IPS-18a (cell line): ENCODE results near the gene C20orf202.

Source experiments
- H3K27ac ChIP-seq: one replicate; pipeline ENCODE4 v1.5.1; 2013; ENCODE audit warnings: low read length
- H3K27me3 ChIP-seq: one replicate; pipeline ENCODE4 v1.6.1; 2013; ENCODE audit warnings: mild to moderate bottlenecking, low read length; ENCODE audit not compliant: control insufficient read depth, insufficient read depth
- H3K36me3 ChIP-seq: one replicate; pipeline ENCODE4 v1.6.1; 2013; ENCODE audit warnings: low read depth, low read length; ENCODE audit not compliant: control insufficient read depth
- H3K4me1 ChIP-seq: one replicate; pipeline ENCODE4 v1.6.1; 2013; ENCODE audit warnings: low read depth, low read length; ENCODE audit not compliant: control insufficient read depth
- H3K4me3 ChIP-seq: one replicate; pipeline ENCODE4 v1.5.1; 2013; ENCODE audit warnings: low read length
- H3K9ac ChIP-seq: one replicate; pipeline ENCODE4 v1.6.1; 2013; ENCODE audit warnings: mild to moderate bottlenecking, low read length, moderate library complexity
- H3K9me3 ChIP-seq: one replicate; pipeline ENCODE4 v1.6.1; 2013; ENCODE audit warnings: low read depth, low read length; ENCODE audit not compliant: control insufficient read depth

C20orf202 gene

GRCh38 chr20:1202762-1203504 is at the start of gene C20orf202:
C20orf202 (plus strand) TSS chr20:1203454; CDS start chr20:1203586, 132 bp downstream.
- Histone ChIP-seq H3K9ac (no peak within 1 kb of the TSS), H3K27me3 (no peaks in the 10 kb centered on the region), H3K27ac (no peak within 1 kb of the TSS), H3K36me3 (no peaks in the 10 kb centered on the region), H3K4me1 (no peaks in the 10 kb centered on the region), H3K9me3 (no peaks in the 10 kb centered on the region), H3K4me3 (no peak within 1 kb of the TSS)

- no peaks in the 10 kb centered on the region for H3K36me3 ChIP-seq
- no peaks in the 10 kb centered on the region for H3K27me3 ChIP-seq
These were observed 49.0 kb upstream of the C20orf202 start for GRCh38 chr20:1154226-1154625.

GRCh38 chr20:1154691-1155090 is 48.6 kb upstream of the C20orf202 start:
- Histone ChIP-seq H3K9me3 (no peaks in the 10 kb centered on the region), H3K27me3 (no peaks in the 10 kb centered on the region), H3K36me3 (no peaks in the 10 kb centered on the region), H3K4me1 (no peaks in the 10 kb centered on the region), H3K4me3 (no peak overlapping the region), H3K9ac (no peak overlapping the region), H3K27ac (no peak overlapping the region)

More at GRCh38 chr20:1154226-1154625, 49.0 kb upstream of the C20orf202 start:
- Histone ChIP-seq H3K27ac (no peak overlapping the region), H3K9ac (no peak overlapping the region), H3K4me3 (no peak overlapping the region), H3K4me1 (no peaks in the 10 kb centered on the region), H3K9me3 (no peaks in the 10 kb centered on the region)

GRCh38 chr20:1155342-1155741 is 47.9 kb upstream of the C20orf202 start:
- no peak overlapping the region for H3K4me3 ChIP-seq
- no peak overlapping the region for H3K9ac ChIP-seq
- no peaks in the 10 kb centered on the region for H3K4me1 ChIP-seq
- no peaks in the 10 kb centered on the region for H3K27me3 ChIP-seq
- H3K9me3 ChIP-seq, result no peaks in the 10 kb centered on the region
- H3K27ac ChIP-seq, result no peak overlapping the region
- H3K36me3 ChIP-seq, result no peaks in the 10 kb centered on the region

- no peaks in the 10 kb centered on the region for H3K4me1 ChIP-seq
- no peak overlapping the region for H3K27ac ChIP-seq
- no peaks in the 10 kb centered on the region for H3K9me3 ChIP-seq
- H3K4me3 ChIP-seq, result no peak overlapping the region
- H3K36me3 ChIP-seq, result peaks cover 37% of the 10 kb centered on the region
- H3K27me3 ChIP-seq, result no peaks in the 10 kb centered on the region
- H3K9ac ChIP-seq, result no peak overlapping the region
These were observed 42.8 kb upstream of the C20orf202 start for GRCh38 chr20:1160496-1160895.

- H3K27me3 ChIP-seq, result no peaks in the 10 kb centered on the region
- no peak overlapping the region for H3K9ac ChIP-seq
- H3K9me3 ChIP-seq, result no peaks in the 10 kb centered on the region
- H3K36me3 ChIP-seq, result peaks cover 42% of the 10 kb centered on the region
- H3K4me3 ChIP-seq, result no peak overlapping the region
- H3K4me1 ChIP-seq, result no peaks in the 10 kb centered on the region
- no peak overlapping the region for H3K27ac ChIP-seq
These were observed 42.3 kb upstream of the C20orf202 start for GRCh38 chr20:1160991-1161390.

- no peak overlapping the region for H3K4me3 ChIP-seq
- H3K36me3 ChIP-seq, result peaks cover 63% of the 10 kb centered on the region
- H3K9me3 ChIP-seq, result no peaks in the 10 kb centered on the region
- H3K4me1 ChIP-seq, result no peaks in the 10 kb centered on the region
- no peak overlapping the region for H3K27ac ChIP-seq
- H3K9ac ChIP-seq, result no peak overlapping the region
- H3K27me3 ChIP-seq, result no peaks in the 10 kb centered on the region
These were observed 40.1 kb upstream of the C20orf202 start for GRCh38 chr20:1163105-1163504.

GRCh38 chr20:1163653-1164052 is 39.6 kb upstream of the C20orf202 start:
- H3K27ac ChIP-seq, result no peak overlapping the region
- no peaks in the 10 kb centered on the region for H3K27me3 ChIP-seq
- peaks cover 68% of the 10 kb centered on the region for H3K36me3 ChIP-seq
- no peak overlapping the region for H3K9ac ChIP-seq
- H3K4me1 ChIP-seq, result no peaks in the 10 kb centered on the region
- no peak overlapping the region for H3K4me3 ChIP-seq
- no peaks in the 10 kb centered on the region for H3K9me3 ChIP-seq

GRCh38 chr20:1164871-1165270 is 38.4 kb upstream of the C20orf202 start:
- Histone ChIP-seq H3K36me3 (peaks cover 74% of the 10 kb centered on the region), H3K9me3 (no peaks in the 10 kb centered on the region), H3K9ac (no peak overlapping the region), H3K4me1 (no peaks in the 10 kb centered on the region), H3K27me3 (no peaks in the 10 kb centered on the region), H3K27ac (no peak overlapping the region), H3K4me3 (no peak overlapping the region)

GRCh38 chr20:1165521-1165920 is 37.7 kb upstream of the C20orf202 start:
- no peaks in the 10 kb centered on the region for H3K4me1 ChIP-seq
- no peaks in the 10 kb centered on the region for H3K27me3 ChIP-seq
- no peaks in the 10 kb centered on the region for H3K9me3 ChIP-seq
- H3K36me3 ChIP-seq, result peaks cover 76% of the 10 kb centered on the region
- H3K9ac ChIP-seq, result no peak overlapping the region
- H3K4me3 ChIP-seq, result no peak overlapping the region
- no peak overlapping the region for H3K27ac ChIP-seq

GRCh38 chr20:1165941-1166340 is 37.3 kb upstream of the C20orf202 start:
- no peak overlapping the region for H3K4me3 ChIP-seq
- no peaks in the 10 kb centered on the region for H3K27me3 ChIP-seq
- no peak overlapping the region for H3K9ac ChIP-seq
- H3K27ac ChIP-seq, result no peak overlapping the region
- peaks cover 72% of the 10 kb centered on the region for H3K36me3 ChIP-seq
- no peaks in the 10 kb centered on the region for H3K9me3 ChIP-seq
- H3K4me1 ChIP-seq, result no peaks in the 10 kb centered on the region
